ENCODE measurements around the gene PRR14L.

Gene PRR14L

GRCh38 chr22:31637891-31638618 is 111.9 kb downstream of the PRR14L start:
- DNase-seq, result peak; percentile 23

GRCh38 chr22:31637447-31637890 is 112.5 kb downstream of the PRR14L start:
- DNase-seq, result no peak

- DNase-seq, result no peak
Measured at GRCh38 chr22:31635638-31636306, 114.2 kb downstream of the PRR14L start.

GRCh38 chr22:31631436-31631835 is 118.5 kb downstream of the PRR14L start:
- no peak for DNase-seq
